NCI-H2107 treated with DMSO at 0.1 percent for 48 hours (cell line): ENCODE measurements around the gene UPF3A.
"Not testable (repeated sequence)": the region's sequence is repeated elsewhere in the genome, so short reads cannot be mapped to it uniquely, and the experiment has no call there.

Source experiments
- DNase-seq: peaks from one replicate; lab custom pipeline; 2025; ENCODE audit not compliant: unreplicated experiment; lab: John Stamatoyannopoulos, UW

The UPF3A gene

GRCh38 chr13:114263578-114263977, 17.8 kb upstream of the UPF3A start:
- DNase-seq: peak; percentile 59

- not testable (repeated sequence) for DNase-seq
Measured at GRCh38 chr13:114264313-114264712, 17.1 kb upstream of the UPF3A start.

- no peak for DNase-seq
Measured at GRCh38 chr13:114264886-114265611, 16.4 kb upstream of the UPF3A start.

GRCh38 chr13:114266241-114266640, 15.2 kb upstream of the UPF3A start:
- DNase-seq: no peak

- DNase-seq: no peak
Measured at GRCh38 chr13:114268344-114269280, 12.8 kb upstream of the UPF3A start.

- DNase-seq: no peak
Measured at GRCh38 chr13:114269281-114269770, 12.1 kb upstream of the UPF3A start.

- no peak for DNase-seq
Measured at GRCh38 chr13:114272977-114273376, 8.4 kb upstream of the UPF3A start.

GRCh38 chr13:114275304-114275703, 6.1 kb upstream of the UPF3A start:
- no peak for DNase-seq

- DNase-seq: no peak
Measured at GRCh38 chr13:114279146-114279545, 2.3 kb upstream of the UPF3A start.

- DNase-seq: no peak
Measured at GRCh38 chr13:114279758-114280355, 1.5 kb upstream of the UPF3A start.

- peak; percentile 63 for DNase-seq
Measured at GRCh38 chr13:114282041-114282670, 755 bp downstream of the UPF3A start.

GRCh38 chr13:114283576-114283975, 2.2 kb downstream of the UPF3A start:
- no peak for DNase-seq

- no peak for DNase-seq
Measured at GRCh38 chr13:114284680-114285079, 3.3 kb downstream of the UPF3A start.

- DNase-seq: no peak
Measured at GRCh38 chr13:114285166-114285808, 3.9 kb downstream of the UPF3A start.

GRCh38 chr13:114286808-114287207, 5.4 kb downstream of the UPF3A start:
- DNase-seq: no peak

- DNase-seq: no peak
Measured at GRCh38 chr13:114288157-114288591, 6.8 kb downstream of the UPF3A start.

GRCh38 chr13:114296448-114296847, 15.0 kb downstream of the UPF3A start:
- DNase-seq: no peak

- no peak for DNase-seq
Measured at GRCh38 chr13:114296902-114297301, 15.5 kb downstream of the UPF3A start.

- no peak for DNase-seq
Measured at GRCh38 chr13:114298866-114299265, 17.5 kb downstream of the UPF3A start.

GRCh38 chr13:114299604-114300305, 18.4 kb downstream of the UPF3A start:
- DNase-seq: no peak
